OCI-LY7 (cell line): ENCODE results near the gene DUSP14. TPM values are rescaled to one million over a fixed set of nuclear protein-coding genes. Genes with fewer than 3 reads are reported as not detected.
"Not testable (repeated sequence)": the region's sequence is repeated elsewhere in the genome, so short reads cannot be mapped to it uniquely, and the experiment has no call there.

Experiments used
- BruUV-seq: library from RNA; stranded (reverse); fragments of 400-500 nt; replicated peaks from 2 replicates; lab custom pipeline; 2021; lab: Mats Ljungman, UMichigan
- CTCF ChIA-PET: fragments of 300-600 bp; sonication (Branson Sonifier 250); formaldehyde crosslinking; loops from one replicate; lab custom pipeline; 2022; ENCODE audit warnings: antibody characterized with exemption; ENCODE audit not compliant: unreplicated experiment; lab: Charles Lee
- POLR2A ChIA-PET: fragments of 300-600 bp; sonication (Branson Sonifier 250); formaldehyde crosslinking; loops from one replicate; lab custom pipeline; 2022; ENCODE audit warnings: antibody characterized with exemption; lab: Charles Lee
- DNase-seq: peaks from one replicate; pipeline ENCODE4 v3.0.0-alpha.2; 2015; ENCODE audit warnings: low spot score
- H2AFZ ChIP-seq: fragments of 200-600 bp; sonication (generic), shearing (Covaris generic); 2 replicates; pipeline ENCODE4 v1.6.1; 2014; ENCODE audit warnings: mild to moderate bottlenecking, antibody characterized with exemption, low read length, moderate library complexity
- H3K27ac ChIP-seq: fragments of 200-600 bp; sonication (generic); 2 replicates; pipeline ENCODE4 v1.5.1; 2014; ENCODE audit warnings: mixed run types, low read depth, mild to moderate bottlenecking, moderate library complexity, low read length, inconsistent platforms; ENCODE audit not compliant: poor library complexity, severe bottlenecking
- H3K36me3 ChIP-seq: fragments of 200-600 bp; sonication (generic); 2 replicates; pipeline ENCODE4 v1.6.1; 2014; ENCODE audit warnings: mild to moderate bottlenecking, antibody characterized with exemption, low read length, moderate library complexity, mixed read lengths; ENCODE audit not compliant: insufficient read depth
- H3K4me1 ChIP-seq: fragments of 200-600 bp; sonication (generic); 2 replicates; pipeline ENCODE4 v1.5.1; 2014; ENCODE audit warnings: mild to moderate bottlenecking, low read length; ENCODE audit not compliant: insufficient read depth, poor library complexity, severe bottlenecking
- H3K4me2 ChIP-seq: fragments of 200-600 bp; sonication (generic); 2 replicates; pipeline ENCODE4 v1.6.1; 2014; ENCODE audit warnings: mild to moderate bottlenecking, low read length
- H3K4me3 ChIP-seq: fragments of 200-600 bp; sonication (generic); 2 replicates; pipeline ENCODE4 v1.5.1; 2014; ENCODE audit warnings: mild to moderate bottlenecking, low read depth, low read length; ENCODE audit not compliant: poor library complexity, severe bottlenecking
- H3K79me2 ChIP-seq: fragments of 200-600 bp; sonication (generic); 2 replicates; pipeline ENCODE4 v1.6.1; 2016; ENCODE audit warnings: low read depth, mild to moderate bottlenecking, low read length, moderate library complexity, mixed read lengths; ENCODE audit not compliant: insufficient read depth
- H3K9me2 ChIP-seq: fragments of 200-600 bp; sonication (generic); 2 replicates; pipeline ENCODE4 v1.6.1; 2016; ENCODE audit warnings: mild to moderate bottlenecking, low read length, mixed read lengths; ENCODE audit not compliant: insufficient read depth
- H3K9me3 ChIP-seq: fragments of 200-600 bp; sonication (generic); 2 replicates; pipeline ENCODE4 v1.6.1; 2014; ENCODE audit warnings: mild to moderate bottlenecking, mixed run types, low read length, mixed read lengths
- H4K20me1 ChIP-seq: fragments of 200-600 bp; sonication (generic); 2 replicates; pipeline ENCODE4 v1.6.1; 2014; ENCODE audit warnings: mild to moderate bottlenecking, antibody characterized with exemption, low read length, moderate library complexity, mixed read lengths; ENCODE audit not compliant: insufficient read depth
- EZH2phosphoT487 ChIP-seq: fragments of 200-600 bp; sonication (generic); IDR thresholded peaks from 2 replicates; pipeline ENCODE4 v1.6.1; 2018; ENCODE audit warnings: low read depth, borderline replicate concordance, mild to moderate bottlenecking, mixed run types, antibody characterized with exemption, low read length, moderate library complexity, mixed read lengths
- intact Hi-C: fragments of 100-400 bp; cut with micrococcal nuclease; formaldehyde crosslinking; loops from one replicate; pipeline ENCODE4 v1.10.0; 2022; ENCODE audit not compliant: unreplicated experiment
- total RNA-seq, 2 experiments: library from RNA; depleted of rRNA in 1 of 2; stranded (reverse); fragments of >200 nt in 1 of 2; shearing (Covaris generic) in 1 of 2; gene quantifications; 2 replicates each; pipeline ENCODE4 v1.2.3, GENCODE V29; 2014 to 2022
- TF ChIP-seq, protein P1 (sequence below): fragments of 200-600 bp; sonication (generic); conservative IDR thresholded peaks from 2 replicates; pipeline ENCODE4 v1.5.1; 2014; ENCODE audit warnings: mild to moderate bottlenecking, antibody characterized with exemption, low read length, moderate library complexity, mixed read lengths

DUSP14 gene
- total RNA-seq, 2 experiments from 2014 or later, result 11.0 to 21.5 TPM

DNA sequence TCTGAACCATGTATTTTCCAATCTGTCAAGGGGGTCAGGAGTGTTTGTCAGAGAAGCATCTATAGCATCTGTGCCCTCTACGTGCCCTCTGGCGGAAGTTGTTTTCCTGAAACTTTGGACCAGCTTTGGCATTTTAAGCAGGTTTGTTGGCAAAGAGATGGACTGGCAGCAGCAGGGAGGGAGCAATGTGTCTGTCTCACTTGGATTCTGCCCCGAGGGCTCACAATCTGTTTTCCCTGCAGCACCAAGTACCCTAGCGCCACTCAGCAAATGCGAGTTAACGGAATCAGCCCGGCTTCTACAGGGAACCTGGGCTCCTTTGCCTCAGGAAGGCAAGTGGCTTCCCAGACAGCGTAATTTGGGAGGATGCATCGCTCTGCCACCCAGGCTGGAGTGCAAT, 17.4 kb downstream of the DUSP14 start:
- intact Hi-C loops, result no loop called here
- no peak overlapping the region for H3K27ac ChIP-seq
- peaks cover 3% of the 10 kb centered on the region; the same call in 1 of the 2 replicates for H3K36me3 ChIP-seq
- H3K4me2 ChIP-seq, result no peak overlapping the region
- H3K9me3 ChIP-seq, result no peaks in the 10 kb centered on the region
- CTCF ChIA-PET, result no interaction called here
- no peak overlapping the region for H2AFZ ChIP-seq
- no peak for DNase-seq
- no peak for TF ChIP-seq EZH2phosphoT487
- TF ChIP-seq, protein P1, sequence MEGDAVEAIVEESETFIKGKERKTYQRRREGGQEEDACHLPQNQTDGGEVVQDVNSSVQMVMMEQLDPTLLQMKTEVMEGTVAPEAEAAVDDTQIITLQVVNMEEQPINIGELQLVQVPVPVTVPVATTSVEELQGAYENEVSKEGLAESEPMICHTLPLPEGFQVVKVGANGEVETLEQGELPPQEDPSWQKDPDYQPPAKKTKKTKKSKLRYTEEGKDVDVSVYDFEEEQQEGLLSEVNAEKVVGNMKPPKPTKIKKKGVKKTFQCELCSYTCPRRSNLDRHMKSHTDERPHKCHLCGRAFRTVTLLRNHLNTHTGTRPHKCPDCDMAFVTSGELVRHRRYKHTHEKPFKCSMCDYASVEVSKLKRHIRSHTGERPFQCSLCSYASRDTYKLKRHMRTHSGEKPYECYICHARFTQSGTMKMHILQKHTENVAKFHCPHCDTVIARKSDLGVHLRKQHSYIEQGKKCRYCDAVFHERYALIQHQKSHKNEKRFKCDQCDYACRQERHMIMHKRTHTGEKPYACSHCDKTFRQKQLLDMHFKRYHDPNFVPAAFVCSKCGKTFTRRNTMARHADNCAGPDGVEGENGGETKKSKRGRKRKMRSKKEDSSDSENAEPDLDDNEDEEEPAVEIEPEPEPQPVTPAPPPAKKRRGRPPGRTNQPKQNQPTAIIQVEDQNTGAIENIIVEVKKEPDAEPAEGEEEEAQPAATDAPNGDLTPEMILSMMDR, result no peak
- H3K79me2 ChIP-seq, result no peaks in the 10 kb centered on the region
- H3K4me3 ChIP-seq, result no peak overlapping the region
- POLR2A ChIA-PET, result no interaction called here
- BruUV-seq, result no TSS peak
- no peaks in the 10 kb centered on the region for H4K20me1 ChIP-seq
- no peaks in the 10 kb centered on the region for H3K9me2 ChIP-seq
- no peaks in the 10 kb centered on the region for H3K4me1 ChIP-seq

DNA sequence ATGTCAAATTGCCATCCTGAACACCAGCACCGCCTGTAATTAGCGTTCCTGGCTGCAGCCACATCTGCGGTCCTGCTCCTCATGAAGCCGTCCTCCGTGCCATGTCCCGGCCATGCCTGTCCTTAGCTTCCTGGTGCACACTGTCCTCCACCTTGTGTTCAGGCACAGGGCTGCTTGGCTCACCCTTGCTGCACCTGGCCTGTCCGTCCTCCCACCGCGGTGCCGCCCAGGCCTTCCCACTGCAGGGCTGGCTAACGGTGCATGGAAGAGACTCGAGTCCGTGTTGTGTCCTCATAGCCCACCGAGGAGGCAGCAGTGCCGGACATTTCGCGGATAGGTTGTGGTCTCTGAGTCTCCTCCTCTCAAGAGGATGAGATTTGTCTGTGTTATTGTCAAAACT, 20.4 kb downstream of the DUSP14 start:
- H3K9me3 ChIP-seq, result no peaks in the 10 kb centered on the region
- no peak overlapping the region for H3K4me3 ChIP-seq
- intact Hi-C loops, result no loop called here
- H3K79me2 ChIP-seq, result no peaks in the 10 kb centered on the region
- no peaks in the 10 kb centered on the region for H4K20me1 ChIP-seq
- POLR2A ChIA-PET, result no interaction called here
- H3K4me2 ChIP-seq, result no peak overlapping the region
- BruUV-seq, result no TSS peak
- DNase-seq, result no peak
- no peaks in the 10 kb centered on the region for H3K4me1 ChIP-seq
- H3K27ac ChIP-seq, result no peak overlapping the region
- no peak for TF ChIP-seq EZH2phosphoT487
- TF ChIP-seq, protein P1, result no peak
- no peak overlapping the region for H2AFZ ChIP-seq
- CTCF ChIA-PET, result no interaction called here
- H3K9me2 ChIP-seq, result no peaks in the 10 kb centered on the region
- H3K36me3 ChIP-seq, result peaks cover 32% of the 10 kb centered on the region

DNA sequence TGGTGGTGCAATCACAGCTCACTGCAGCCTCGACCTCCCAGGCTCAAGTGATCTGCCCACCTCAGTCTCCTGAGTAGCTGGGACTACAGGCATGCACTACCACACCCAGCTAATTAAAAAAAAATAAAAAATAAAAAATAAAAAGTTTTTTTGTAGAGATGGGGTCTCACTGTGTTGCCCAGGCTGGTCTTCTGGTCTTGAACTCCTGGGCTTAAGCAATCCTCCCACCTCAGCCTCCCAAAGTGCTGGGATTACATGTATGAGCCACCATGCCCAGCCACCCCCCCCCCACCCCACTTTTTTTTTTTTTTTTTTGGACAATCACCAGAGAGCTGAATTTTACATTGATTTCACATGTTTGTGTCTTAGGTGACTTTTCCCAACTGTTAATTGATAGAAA, 22.0 kb downstream of the DUSP14 start:
- H3K36me3 ChIP-seq, result peaks cover 48% of the 10 kb centered on the region
- H3K4me3 ChIP-seq, H4K20me1 ChIP-seq, BruUV-seq, H3K4me1 ChIP-seq, DNase-seq, H2AFZ ChIP-seq, H3K9me2 ChIP-seq, H3K79me2 ChIP-seq, intact Hi-C loops, POLR2A ChIA-PET, H3K4me2 ChIP-seq, H3K27ac ChIP-seq, CTCF ChIA-PET, H3K9me3 ChIP-seq: not testable (repeated sequence)
